GM20431 (cell line): ENCODE data around the gene BEND3.
"Not testable (repeated sequence)": the region's sequence is repeated elsewhere in the genome, so short reads cannot be mapped to it uniquely, and the experiment has no call there.

Source experiments
- in situ Hi-C: fragments of 300-500 bp; cut with MseI, MboI; formaldehyde crosslinking; loops from one replicate; pipeline ENCODE4 v1.15.0; 2020; ENCODE audit warnings: low sequenced_read_pairs; ENCODE audit not compliant: unreplicated experiment

BEND3 gene

GRCh38 chr6:107056796-107057195, 58.5 kb downstream of the BEND3 start:
- in situ Hi-C loops, result no loop called here

GRCh38 chr6:107047807-107048206, 67.5 kb downstream of the BEND3 start:
- in situ Hi-C loops, result no loop called here

GRCh38 chr6:107045826-107046675, 69.3 kb downstream of the BEND3 start:
- in situ Hi-C loops, result no loop called here

- in situ Hi-C loops, result no loop called here
Observed at GRCh38 chr6:107033126-107033525, 82.2 kb downstream of the BEND3 start.

- in situ Hi-C loops, result no loop called here
Observed at GRCh38 chr6:107032051-107032450, 83.3 kb downstream of the BEND3 start.

- in situ Hi-C loops, result no loop called here
Observed at GRCh38 chr6:107030151-107030550, 85.2 kb downstream of the BEND3 start.

GRCh38 chr6:107026965-107027364, 88.3 kb downstream of the BEND3 start:
- in situ Hi-C loops, result no loop called here

GRCh38 chr6:107021446-107022185, 93.7 kb downstream of the BEND3 start:
- in situ Hi-C loops, result no loop called here

GRCh38 chr6:107020239-107020638, 95.1 kb downstream of the BEND3 start:
- in situ Hi-C loops, result no loop called here

- in situ Hi-C loops, result not testable (repeated sequence)
Observed at GRCh38 chr6:107019628-107020027, 95.7 kb downstream of the BEND3 start.

GRCh38 chr6:107019047-107019446, 96.3 kb downstream of the BEND3 start:
- in situ Hi-C loops, result no loop called here
